Colonic mucosa (tissue), 4 donors: ENCODE measurements around the gene ASAP3. TPM values are rescaled to one million over a fixed set of nuclear protein-coding genes. Genes with fewer than 3 reads are reported as not detected.

Experiments used
- DNase-seq: peaks from one replicate; pipeline ENCODE4 v3.0.0-alpha.2; 2020
- H3K27ac ChIP-seq: fragments of 200-600 bp; one replicate; pipeline ENCODE4 v1.8.0; 2021
- H3K27me3 ChIP-seq: fragments of 200-600 bp; one replicate; pipeline ENCODE4 v1.8.0; 2021
- H3K36me3 ChIP-seq: fragments of 200-600 bp; one replicate; pipeline ENCODE4 v1.8.0; 2021
- H3K4me1 ChIP-seq: fragments of 200-600 bp; one replicate; pipeline ENCODE4 v1.8.0; 2021; ENCODE audit warnings: mild to moderate bottlenecking
- H3K4me3 ChIP-seq: fragments of 200-600 bp; one replicate; pipeline ENCODE4 v1.8.0; 2021
- H3K9ac ChIP-seq, 2 donors: one replicate each; pipeline ENCODE4 v1.7.0; 2013; ENCODE audit warnings: control low read depth in 2 of 2, low read depth in 2 of 2, low read length in 2 of 2
- H3K9me3 ChIP-seq: fragments of 200-600 bp; one replicate; pipeline ENCODE4 v1.8.0; 2021
- CTCF ChIP-seq: fragments of 200-600 bp; IDR thresholded peaks from one replicate; pipeline ENCODE4 v1.8.0; 2022; ENCODE audit warnings: antibody characterized with exemption, mild to moderate bottlenecking
- intact Hi-C: fragments of 100-400 bp; cut with DNase I; formaldehyde crosslinking; loops from one replicate; pipeline ENCODE4 v1.14.1; 2022
- total RNA-seq, 2 donors: library from RNA; stranded (reverse); fragmentation: NEBNext Ultra II Directional in 1 of 2; extraction: Animal tissue kit (Norgen Biotek cat#: 25700) in 1 of 2; gene quantifications; one replicate each; pipeline ENCODE4 v1.2.1, GENCODE V29; 2021
- donor health status: healthy.
- donor health status: DM: no; HTN: no; CAD: no.
- donor health status: DM: no; HTN: no; CAD: no.

ASAP3 gene
- total RNA-seq, 2 donors from 2014 or later: 22.9 to 27.3 TPM

DNA sequence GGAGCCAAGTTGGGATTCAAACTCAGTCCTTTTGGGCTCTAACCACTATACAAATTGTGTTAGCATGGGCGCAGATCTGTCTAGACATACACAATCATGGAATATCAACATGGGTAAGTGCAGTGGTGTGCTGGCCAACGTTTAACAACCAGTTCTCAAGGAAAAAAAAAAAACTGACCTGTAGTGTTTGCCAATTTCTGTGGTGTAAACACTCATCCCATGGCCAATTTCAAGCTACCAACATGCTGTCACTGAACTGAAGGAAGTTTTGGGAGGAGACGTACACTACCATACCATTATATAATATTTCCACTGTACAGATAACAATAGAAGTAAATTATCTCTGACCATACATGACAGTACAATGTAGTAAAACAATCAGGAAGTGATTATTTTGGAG is 62.6 kb downstream of the ASAP3 start:
- no peak overlapping the region for H3K9ac ChIP-seq
- no peak for DNase-seq
- no peak overlapping the region for H3K4me3 ChIP-seq
- peak overlapping the region; percentile 92 for H3K27ac ChIP-seq
- no peaks in the 10 kb centered on the region for H3K27me3 ChIP-seq
- peaks cover 4% of the 10 kb centered on the region for H3K4me1 ChIP-seq
- TF ChIP-seq CTCF: no peak
- no peaks in the 10 kb centered on the region for H3K36me3 ChIP-seq
- no peaks in the 10 kb centered on the region for H3K9me3 ChIP-seq
- intact Hi-C loops: no loop called here

DNA sequence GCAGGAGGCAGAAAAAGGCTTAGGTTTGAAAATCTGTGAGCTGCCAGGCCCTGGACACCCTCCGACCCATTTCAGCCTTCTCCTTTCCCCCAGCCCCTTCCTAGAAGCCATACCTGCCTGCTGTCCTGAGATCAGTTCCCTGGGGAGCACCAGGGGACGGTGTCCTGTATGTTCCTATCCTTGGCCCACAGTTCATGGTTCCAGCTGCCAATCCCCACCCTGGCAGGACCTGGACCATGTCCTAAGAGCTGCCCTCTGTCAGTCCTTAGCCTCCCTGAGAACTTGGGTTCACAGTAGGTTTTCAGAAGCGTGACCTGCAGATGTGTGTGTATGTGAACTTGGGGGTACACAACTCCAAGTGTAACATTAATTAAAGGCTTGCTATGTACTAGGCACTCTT is 63.2 kb downstream of the ASAP3 start:
- Histone ChIP-seq H3K4me3 (no peak overlapping the region), H3K4me1 (peaks cover 4% of the 10 kb centered on the region), H3K9me3 (no peaks in the 10 kb centered on the region), H3K36me3 (no peaks in the 10 kb centered on the region), H3K27me3 (no peaks in the 10 kb centered on the region), H3K9ac (no peak overlapping the region), H3K27ac (peak overlapping the region; percentile 92)
- DNase-seq: no peak
- no peak for TF ChIP-seq CTCF
- intact Hi-C loops: no loop called here

DNA sequence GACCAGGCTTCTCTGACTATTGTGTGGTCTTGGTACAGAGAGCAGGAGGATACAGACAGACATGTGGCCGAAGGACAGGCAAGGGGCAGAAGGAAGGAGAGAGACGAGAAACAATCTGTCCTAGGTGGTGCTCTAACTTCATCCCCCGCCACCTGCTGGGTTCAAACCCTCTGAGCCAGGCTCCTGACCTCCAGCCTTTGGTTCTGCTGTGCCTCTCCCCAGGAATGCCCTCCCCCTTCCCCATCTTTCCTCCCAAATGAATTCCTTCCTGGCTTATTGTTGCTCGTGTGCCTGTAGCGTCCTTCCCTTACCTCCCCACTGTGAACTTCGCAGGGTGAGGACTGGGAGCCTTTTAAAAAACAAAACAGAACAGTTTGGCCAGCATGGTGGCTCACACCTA is 64.8 kb downstream of the ASAP3 start:
- H3K27ac ChIP-seq: no peak overlapping the region
- H3K9ac ChIP-seq: no peak overlapping the region
- DNase-seq: no peak
- no peaks in the 10 kb centered on the region for H3K27me3 ChIP-seq
- H3K4me3 ChIP-seq: no peak overlapping the region
- intact Hi-C loops: no loop called here
- H3K9me3 ChIP-seq: no peaks in the 10 kb centered on the region
- H3K36me3 ChIP-seq: no peaks in the 10 kb centered on the region
- H3K4me1 ChIP-seq: peaks cover 4% of the 10 kb centered on the region
- TF ChIP-seq CTCF: no peak

DNA sequence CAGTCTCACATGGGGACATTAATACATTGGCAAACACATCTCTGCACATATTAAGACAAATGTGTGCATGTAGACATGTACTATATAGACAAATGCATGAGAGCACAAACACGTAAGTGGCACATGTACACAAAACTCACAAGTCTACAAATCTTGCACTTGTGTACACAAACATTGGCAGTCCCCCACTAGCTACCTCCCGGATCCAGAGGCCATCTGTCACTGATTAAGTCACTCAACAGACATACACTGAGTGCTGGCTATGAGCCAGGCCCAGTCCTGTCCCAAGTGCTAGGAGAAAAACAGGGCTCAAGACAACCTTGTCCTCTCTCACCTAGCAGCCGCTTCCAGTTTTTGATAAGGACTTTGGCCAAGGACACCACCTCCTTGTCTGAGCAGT is 66.4 kb downstream of the ASAP3 start:
- DNase-seq: peak; percentile 46
- intact Hi-C loops: no loop called here
- peaks cover 4% of the 10 kb centered on the region for H3K4me1 ChIP-seq
- H3K4me3 ChIP-seq: no peak overlapping the region
- no peaks in the 10 kb centered on the region for H3K9me3 ChIP-seq
- H3K27ac ChIP-seq: no peak overlapping the region
- no peaks in the 10 kb centered on the region for H3K36me3 ChIP-seq
- H3K9ac ChIP-seq: no peak overlapping the region
- H3K27me3 ChIP-seq: no peaks in the 10 kb centered on the region
- TF ChIP-seq CTCF: no peak

DNA sequence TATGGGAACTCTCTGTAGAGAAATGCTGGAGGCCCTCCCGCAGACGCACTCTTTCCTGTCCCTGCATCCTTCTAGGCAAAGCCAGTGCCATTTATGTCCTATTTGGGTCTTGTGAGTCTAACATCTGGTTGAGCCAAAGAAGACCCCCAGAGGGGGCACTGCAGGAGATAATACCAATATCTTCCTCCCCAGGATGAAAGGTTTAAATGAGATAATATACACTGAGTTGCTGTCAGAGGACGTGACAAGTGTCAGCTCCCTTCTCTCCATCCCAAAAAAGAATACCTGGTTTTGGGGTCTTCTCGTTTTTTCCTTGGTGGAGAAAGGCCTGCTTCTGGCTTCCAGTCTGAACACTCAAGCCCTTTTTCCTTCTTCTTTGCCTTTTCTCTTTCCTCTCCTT is 67.0 kb downstream of the ASAP3 start:
- intact Hi-C loops: no loop called here
- Histone ChIP-seq H3K9ac (no peak overlapping the region), H3K27ac (no peak overlapping the region), H3K27me3 (no peaks in the 10 kb centered on the region), H3K36me3 (no peaks in the 10 kb centered on the region), H3K9me3 (no peaks in the 10 kb centered on the region), H3K4me3 (no peak overlapping the region), H3K4me1 (peaks cover under 1% of the 10 kb centered on the region)
- TF ChIP-seq CTCF: no peak
- DNase-seq: no peak
